OCI-LY7 (cell line): Measurements from ENCODE around the gene NKAIN2. TPM values are rescaled to one million over a fixed set of nuclear protein-coding genes. Genes with fewer than 3 reads are reported as not detected.

ENCODE experiments used
- BruUV-seq: library from RNA; stranded (reverse); fragments of 400-500 nt; replicated peaks from 2 replicates; lab custom pipeline; 2021; lab: Mats Ljungman, UMichigan
- CTCF ChIA-PET: fragments of 300-600 bp; sonication (Branson Sonifier 250); formaldehyde crosslinking; loops from one replicate; lab custom pipeline; 2022; ENCODE audit warnings: antibody characterized with exemption; ENCODE audit not compliant: unreplicated experiment; lab: Charles Lee
- POLR2A ChIA-PET: fragments of 300-600 bp; sonication (Branson Sonifier 250); formaldehyde crosslinking; loops from one replicate; lab custom pipeline; 2022; ENCODE audit warnings: antibody characterized with exemption; lab: Charles Lee
- DNase-seq: peaks from one replicate; pipeline ENCODE4 v3.0.0-alpha.2; 2015; ENCODE audit warnings: low spot score
- H2AFZ ChIP-seq: fragments of 200-600 bp; sonication (generic), shearing (Covaris generic); 2 replicates; pipeline ENCODE4 v1.6.1; 2014; ENCODE audit warnings: mild to moderate bottlenecking, antibody characterized with exemption, low read length, moderate library complexity
- H3K27ac ChIP-seq: fragments of 200-600 bp; sonication (generic); 2 replicates; pipeline ENCODE4 v1.5.1; 2014; ENCODE audit warnings: mixed run types, low read depth, mild to moderate bottlenecking, moderate library complexity, low read length, inconsistent platforms; ENCODE audit not compliant: poor library complexity, severe bottlenecking
- H3K36me3 ChIP-seq: fragments of 200-600 bp; sonication (generic); 2 replicates; pipeline ENCODE4 v1.6.1; 2014; ENCODE audit warnings: mild to moderate bottlenecking, antibody characterized with exemption, low read length, moderate library complexity, mixed read lengths; ENCODE audit not compliant: insufficient read depth
- H3K4me1 ChIP-seq: fragments of 200-600 bp; sonication (generic); 2 replicates; pipeline ENCODE4 v1.5.1; 2014; ENCODE audit warnings: mild to moderate bottlenecking, low read length; ENCODE audit not compliant: insufficient read depth, poor library complexity, severe bottlenecking
- H3K4me2 ChIP-seq: fragments of 200-600 bp; sonication (generic); 2 replicates; pipeline ENCODE4 v1.6.1; 2014; ENCODE audit warnings: mild to moderate bottlenecking, low read length
- H3K4me3 ChIP-seq: fragments of 200-600 bp; sonication (generic); 2 replicates; pipeline ENCODE4 v1.5.1; 2014; ENCODE audit warnings: mild to moderate bottlenecking, low read depth, low read length; ENCODE audit not compliant: poor library complexity, severe bottlenecking
- H3K79me2 ChIP-seq: fragments of 200-600 bp; sonication (generic); 2 replicates; pipeline ENCODE4 v1.6.1; 2016; ENCODE audit warnings: low read depth, mild to moderate bottlenecking, low read length, moderate library complexity, mixed read lengths; ENCODE audit not compliant: insufficient read depth
- H3K9me2 ChIP-seq: fragments of 200-600 bp; sonication (generic); 2 replicates; pipeline ENCODE4 v1.6.1; 2016; ENCODE audit warnings: mild to moderate bottlenecking, low read length, mixed read lengths; ENCODE audit not compliant: insufficient read depth
- H3K9me3 ChIP-seq: fragments of 200-600 bp; sonication (generic); 2 replicates; pipeline ENCODE4 v1.6.1; 2014; ENCODE audit warnings: mild to moderate bottlenecking, mixed run types, low read length, mixed read lengths
- H4K20me1 ChIP-seq: fragments of 200-600 bp; sonication (generic); 2 replicates; pipeline ENCODE4 v1.6.1; 2014; ENCODE audit warnings: mild to moderate bottlenecking, antibody characterized with exemption, low read length, moderate library complexity, mixed read lengths; ENCODE audit not compliant: insufficient read depth
- EZH2phosphoT487 ChIP-seq: fragments of 200-600 bp; sonication (generic); IDR thresholded peaks from 2 replicates; pipeline ENCODE4 v1.6.1; 2018; ENCODE audit warnings: low read depth, borderline replicate concordance, mild to moderate bottlenecking, mixed run types, antibody characterized with exemption, low read length, moderate library complexity, mixed read lengths
- intact Hi-C: fragments of 100-400 bp; cut with micrococcal nuclease; formaldehyde crosslinking; loops from one replicate; pipeline ENCODE4 v1.10.0; 2022; ENCODE audit not compliant: unreplicated experiment
- total RNA-seq, 2 experiments: library from RNA; depleted of rRNA in 1 of 2; stranded (reverse); fragments of >200 nt in 1 of 2; shearing (Covaris generic) in 1 of 2; gene quantifications; 2 replicates each; pipeline ENCODE4 v1.2.3, GENCODE V29; 2014 to 2022
- TF ChIP-seq, protein P1 (sequence below): fragments of 200-600 bp; sonication (generic); conservative IDR thresholded peaks from 2 replicates; pipeline ENCODE4 v1.5.1; 2014; ENCODE audit warnings: mild to moderate bottlenecking, antibody characterized with exemption, low read length, moderate library complexity, mixed read lengths

NKAIN2 gene
- total RNA-seq, 2 experiments from 2014 or later: not detected

DNA sequence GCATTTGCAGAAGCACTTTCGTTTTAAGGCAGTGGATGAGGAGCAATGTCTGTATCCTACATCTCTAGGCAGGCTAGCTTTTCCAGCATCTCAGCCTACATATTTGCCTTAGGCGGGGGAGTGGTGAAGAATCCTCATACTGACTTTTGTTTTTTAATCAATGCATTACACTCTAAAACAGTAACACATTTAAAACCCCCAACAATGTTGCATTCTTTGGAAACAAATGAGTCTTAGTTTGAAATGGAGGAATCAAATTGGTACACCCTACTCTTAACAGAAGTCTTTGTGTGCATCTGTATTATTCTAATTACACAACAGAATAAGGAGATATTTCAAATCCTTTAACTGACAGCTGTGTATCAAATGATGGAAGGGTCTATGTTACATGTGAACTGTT is 9.0 kb downstream of the NKAIN2 start:
- Histone ChIP-seq H3K9me2 (no peaks in the 10 kb centered on the region), H3K4me3 (no peak overlapping the region), H3K36me3 (no peaks in the 10 kb centered on the region), H3K9me3 (no peaks in the 10 kb centered on the region), H3K27ac (no peak overlapping the region), H3K4me2 (no peak overlapping the region), H4K20me1 (no peaks in the 10 kb centered on the region), H2AFZ (no peak overlapping the region), H3K4me1 (no peaks in the 10 kb centered on the region), H3K79me2 (no peaks in the 10 kb centered on the region)
- TF ChIP-seq EZH2phosphoT487: no peak
- TF ChIP-seq, protein P1, sequence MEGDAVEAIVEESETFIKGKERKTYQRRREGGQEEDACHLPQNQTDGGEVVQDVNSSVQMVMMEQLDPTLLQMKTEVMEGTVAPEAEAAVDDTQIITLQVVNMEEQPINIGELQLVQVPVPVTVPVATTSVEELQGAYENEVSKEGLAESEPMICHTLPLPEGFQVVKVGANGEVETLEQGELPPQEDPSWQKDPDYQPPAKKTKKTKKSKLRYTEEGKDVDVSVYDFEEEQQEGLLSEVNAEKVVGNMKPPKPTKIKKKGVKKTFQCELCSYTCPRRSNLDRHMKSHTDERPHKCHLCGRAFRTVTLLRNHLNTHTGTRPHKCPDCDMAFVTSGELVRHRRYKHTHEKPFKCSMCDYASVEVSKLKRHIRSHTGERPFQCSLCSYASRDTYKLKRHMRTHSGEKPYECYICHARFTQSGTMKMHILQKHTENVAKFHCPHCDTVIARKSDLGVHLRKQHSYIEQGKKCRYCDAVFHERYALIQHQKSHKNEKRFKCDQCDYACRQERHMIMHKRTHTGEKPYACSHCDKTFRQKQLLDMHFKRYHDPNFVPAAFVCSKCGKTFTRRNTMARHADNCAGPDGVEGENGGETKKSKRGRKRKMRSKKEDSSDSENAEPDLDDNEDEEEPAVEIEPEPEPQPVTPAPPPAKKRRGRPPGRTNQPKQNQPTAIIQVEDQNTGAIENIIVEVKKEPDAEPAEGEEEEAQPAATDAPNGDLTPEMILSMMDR: no peak
- DNase-seq: no peak
- CTCF ChIA-PET: no interaction called here
- no TSS peak for BruUV-seq
- POLR2A ChIA-PET: no interaction called here
- intact Hi-C loops: no loop called here

DNA sequence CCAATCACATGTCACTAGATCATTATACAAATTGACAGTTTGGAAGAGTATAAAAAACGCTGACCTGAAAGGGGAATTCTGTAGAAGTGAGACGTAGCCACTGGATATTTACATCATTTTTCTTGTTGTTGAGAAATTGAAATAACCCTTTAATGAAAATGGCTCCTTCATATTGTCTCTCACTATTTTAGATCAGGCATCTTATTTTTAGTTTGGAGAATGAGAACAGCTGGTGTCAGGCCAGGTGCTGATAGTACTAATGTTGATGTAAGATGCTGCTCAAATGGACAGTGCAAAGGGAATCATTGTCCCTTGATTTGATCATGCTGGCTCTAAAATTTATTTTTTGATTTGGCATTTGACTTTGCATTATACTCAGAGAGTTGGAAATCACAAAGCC is 17.4 kb downstream of the NKAIN2 start:
- CTCF ChIA-PET: no interaction called here
- Histone ChIP-seq H3K9me3 (no peaks in the 10 kb centered on the region), H4K20me1 (no peaks in the 10 kb centered on the region), H2AFZ (no peak overlapping the region), H3K4me3 (no peak overlapping the region), H3K4me2 (no peak overlapping the region), H3K9me2 (no peaks in the 10 kb centered on the region), H3K27ac (no peak overlapping the region), H3K79me2 (no peaks in the 10 kb centered on the region), H3K4me1 (no peaks in the 10 kb centered on the region), H3K36me3 (no peaks in the 10 kb centered on the region)
- intact Hi-C loops: no loop called here
- POLR2A ChIA-PET: no interaction called here
- BruUV-seq: no TSS peak
- TF ChIP-seq EZH2phosphoT487: no peak
- TF ChIP-seq, protein P1: no peak
- DNase-seq: no peak

GRCh38 chr6:123829302-123829953 is 25.8 kb downstream of the NKAIN2 start:
- CTCF ChIA-PET: no interaction called here
- no peak overlapping the region for H2AFZ ChIP-seq
- H3K9me3 ChIP-seq: no peaks in the 10 kb centered on the region
- no peaks in the 10 kb centered on the region for H3K36me3 ChIP-seq
- H4K20me1 ChIP-seq: no peaks in the 10 kb centered on the region
- no peak overlapping the region for H3K27ac ChIP-seq
- no TSS peak for BruUV-seq
- POLR2A ChIA-PET: interaction anchor here (0.5 kb wide), 1 partner anchor 298 kb away, joined by 3 read pairs; no protein-coding TSS in a partner anchor
- no peaks in the 10 kb centered on the region for H3K4me1 ChIP-seq
- no peak overlapping the region for H3K4me2 ChIP-seq
- intact Hi-C loops: no loop called here
- no peaks in the 10 kb centered on the region for H3K9me2 ChIP-seq
- DNase-seq: no peak
- H3K4me3 ChIP-seq: no peak overlapping the region
- H3K79me2 ChIP-seq: no peaks in the 10 kb centered on the region
- TF ChIP-seq, protein P1: no peak
- TF ChIP-seq EZH2phosphoT487: no peak
